Measurements from ENCODE around the gene FARP1. TPM values are rescaled to one million over a fixed set of nuclear protein-coding genes. Genes with fewer than 3 reads are reported as not detected.

The FARP1 gene
- total RNA-seq, 1 experiment from 2014 or later: 96.6 TPM

- Mint-ChIP-seq H3K9me3 (no peaks in the 10 kb centered on the region), H3K4me3 (no peak overlapping the region), H3K27me3 (ENCODE audit: low read depth) (no peaks in the 10 kb centered on the region), H3K4me1 (peaks cover 6% of the 10 kb centered on the region; the same call in 1 of the 2 replicates), H3K36me3 (no peaks in the 10 kb centered on the region; the same call in 1 of the 2 replicates), H3K27ac (no peak overlapping the region)
- CTCF ChIA-PET: interaction anchor here (1.3 to 1.6 kb wide), 2 partner anchors 12 to 14 kb away, joined by 3 to 6 read pairs; no protein-coding TSS in a partner anchor
- DNase-seq (ENCODE audit: low spot score): no peak
- POLR2A ChIA-PET: no interaction called here
- TF ChIP-seq RELA (CRISPR knock-in tag; IDR thresholded peaks at IDR 0.05; ENCODE audit: borderline replicate concordance): no peak
- no peak for ATAC-seq
Measured at GRCh38 chr13:98433654-98434053, 290.8 kb downstream of the FARP1 start.

GRCh38 chr13:98434060-98434459 lies 291.2 kb downstream of the FARP1 start:
- CTCF ChIA-PET: interaction anchor here (1.3 to 1.6 kb wide), 2 partner anchors 11 to 14 kb away, joined by 3 to 6 read pairs; no protein-coding TSS in a partner anchor
- no peak for ATAC-seq
- no peaks in the 10 kb centered on the region for H3K27me3 Mint-ChIP-seq (ENCODE audit: low read depth)
- H3K4me3 Mint-ChIP-seq: no peak overlapping the region
- no peak for DNase-seq (ENCODE audit: low spot score)
- TF ChIP-seq STAT6 (CRISPR knock-in tag; conservative IDR thresholded peaks at IDR 0.05; ENCODE audit: low read depth): no peak
- no peak for TF ChIP-seq CTCF (IDR thresholded peaks at IDR 0.05)
- no peak for TF ChIP-seq MLX (CRISPR knock-in tag; IDR thresholded peaks at IDR 0.05)
- TF ChIP-seq FOXK1 (CRISPR knock-in tag; IDR thresholded peaks at IDR 0.05): no peak
- no peak for TF ChIP-seq AR (CRISPR knock-in tag; IDR thresholded peaks at IDR 0.05)
- TF ChIP-seq OVOL2 (CRISPR knock-in tag; IDR thresholded peaks at IDR 0.05; ENCODE audit: borderline replicate concordance): no peak
- TF ChIP-seq IRF2 (CRISPR knock-in tag; IDR thresholded peaks at IDR 0.05; ENCODE audit: borderline replicate concordance, low read depth): no peak
- TF ChIP-seq GABPB1 (CRISPR knock-in tag; IDR thresholded peaks at IDR 0.05): no peak
- TF ChIP-seq HMGXB4 (CRISPR knock-in tag; IDR thresholded peaks at IDR 0.05): no peak
- no peak for TF ChIP-seq ZBTB43 (CRISPR knock-in tag; IDR thresholded peaks at IDR 0.05)
- no peak for TF ChIP-seq TEAD1 (CRISPR knock-in tag; IDR thresholded peaks at IDR 0.05)
- TF ChIP-seq ZNF281 (CRISPR knock-in tag; IDR thresholded peaks at IDR 0.05): no peak
- no peak for TF ChIP-seq CREM (CRISPR knock-in tag; IDR thresholded peaks at IDR 0.05)
- peaks cover 6% of the 10 kb centered on the region; the same call in 1 of the 2 replicates for H3K4me1 Mint-ChIP-seq
- POLR2A ChIA-PET: no interaction called here
- H3K36me3 Mint-ChIP-seq: no peaks in the 10 kb centered on the region; the same call in 1 of the 2 replicates
- no peak overlapping the region for H3K27ac Mint-ChIP-seq
- H3K9me3 Mint-ChIP-seq: no peaks in the 10 kb centered on the region

Measured in WTC11 (cell line).